Measurements from ENCODE around the gene KRT75.

- TF ChIP-seq PATZ1 (tag by site-specific recombination; IDR thresholded peaks at IDR 0.05), result no peak
- no peak for TF ChIP-seq ZNF423 (tag by site-specific recombination; IDR thresholded peaks at IDR 0.05)
- no peak for TF ChIP-seq CTCF (tag by site-specific recombination; IDR thresholded peaks at IDR 0.05)
- TF ChIP-seq ZNF639 (tag by site-specific recombination; IDR thresholded peaks at IDR 0.05), result no peak
- TF ChIP-seq HOXA7 (CRISPR knock-in tag; IDR thresholded peaks at IDR 0.05; ENCODE audit: borderline replicate concordance), result no peak
- no peak for TF ChIP-seq ZNF677 (tag by site-specific recombination; IDR thresholded peaks at IDR 0.05)
Observed at GRCh38 chr12:52387859-52388258, 46.3 kb downstream of the KRT75 start.

All from HEK293 (cell line).